Parathyroid adenoma (tissue), 2 donors: Measurements from ENCODE around the gene KNG1.

Experiments used
- H2AFZ ChIP-seq: fragments of 300-600 bp; sonication (generic); one replicate; pipeline ENCODE4 v1.7.0; 2017; ENCODE audit warnings: antibody characterized with exemption, mild to moderate bottlenecking
- H3K27ac ChIP-seq: fragments of 300-600 bp; sonication (generic); one replicate; pipeline ENCODE4 v1.7.0; 2017
- H3K27me3 ChIP-seq: fragments of 300-600 bp; sonication (generic); one replicate; pipeline ENCODE4 v1.7.0; 2017; ENCODE audit warnings: low read length; ENCODE audit not compliant: control insufficient read depth, insufficient read depth
- H3K36me3 ChIP-seq: fragments of 300-600 bp; sonication (generic); one replicate; pipeline ENCODE4 v1.7.0; 2017; ENCODE audit warnings: low read length; ENCODE audit not compliant: control insufficient read depth, insufficient read depth
- H3K4me1 ChIP-seq: fragments of 300-600 bp; sonication (generic); one replicate; pipeline ENCODE4 v1.7.0; 2017; ENCODE audit warnings: control low read depth
- H3K4me2 ChIP-seq: fragments of 300-600 bp; sonication (generic); one replicate; pipeline ENCODE4 v1.7.0; 2017; ENCODE audit warnings: low read length
- H3K4me3 ChIP-seq: fragments of 300-600 bp; sonication (generic); one replicate; pipeline ENCODE4 v1.7.0; 2017; ENCODE audit warnings: low read depth, low read length
- H3K79me2 ChIP-seq: fragments of 300-600 bp; sonication (generic); one replicate; pipeline ENCODE4 v1.7.0; 2017; ENCODE audit warnings: control low read depth
- H3K9ac ChIP-seq: fragments of 300-600 bp; sonication (generic); one replicate; pipeline ENCODE4 v1.7.0; 2017; ENCODE audit warnings: mild to moderate bottlenecking
- H3K9me3 ChIP-seq: fragments of 300-600 bp; sonication (generic); one replicate; pipeline ENCODE4 v1.7.0; 2017; ENCODE audit warnings: low read length; ENCODE audit not compliant: control insufficient read depth
- CTCF ChIP-seq: fragments of 300-600 bp; sonication (generic); IDR thresholded peaks from one replicate; pipeline ENCODE4 v1.7.0; 2017; ENCODE audit warnings: antibody characterized with exemption, mild to moderate bottlenecking
- donor health status: primary hyperparathyroidism.

KNG1 gene

GRCh38 chr3:186790261-186790981 lies 73.3 kb downstream of the KNG1 start:
- H3K79me2 ChIP-seq: peaks cover 2% of the 10 kb centered on the region
- no peak overlapping the region for H3K4me3 ChIP-seq
- no peak overlapping the region for H3K4me2 ChIP-seq
- peaks cover 2% of the 10 kb centered on the region for H3K36me3 ChIP-seq
- peaks cover 19% of the 10 kb centered on the region for H3K4me1 ChIP-seq
- TF ChIP-seq CTCF: no peak
- H3K9me3 ChIP-seq: no peaks in the 10 kb centered on the region
- H3K27ac ChIP-seq: no peak overlapping the region
- no peak overlapping the region for H2AFZ ChIP-seq
- no peak overlapping the region for H3K9ac ChIP-seq
- no peaks in the 10 kb centered on the region for H3K27me3 ChIP-seq
